IMR-90 (cell line): ENCODE measurements around the gene WSB1. TPM values are rescaled to one million over a fixed set of nuclear protein-coding genes. Genes with fewer than 3 reads are reported as not detected.

Source experiments
- ATAC-seq: fragments of 200-7000 bp; cut with Tn5 transposase; 2 replicates; pipeline ENCODE4 v1.9.1; 2020; ENCODE audit warnings: low read depth, mild to moderate bottlenecking, moderate library complexity
- BruUV-seq: library from RNA; stranded (reverse); fragments of 400-500 nt; replicated peaks from 2 replicates; lab custom pipeline; 2021; lab: Mats Ljungman, UMichigan
- CTCF ChIA-PET: fragments of 300-600 bp; formaldehyde crosslinking; extraction: SDS; loops from one replicate; lab custom pipeline; 2021; ENCODE audit warnings: antibody characterized with exemption; lab: Yijun Ruan, JAX
- POLR2A ChIA-PET: fragments of 300-600 bp; sonication (Branson Sonifier 250); formaldehyde crosslinking; loops from one replicate; lab custom pipeline; 2022; ENCODE audit warnings: antibody characterized with exemption; ENCODE audit not compliant: unreplicated experiment; lab: Charles Lee
- DNase-seq: peaks from one replicate; pipeline ENCODE4 v3.0.0; 2013
- H2AFZ ChIP-seq: replicated peaks from 2 replicates; pipeline ENCODE3; 2013; ENCODE audit warnings: low read length, mild to moderate bottlenecking; ENCODE audit not compliant: poor library complexity
- H2AK5ac ChIP-seq: 2 replicates; pipeline ENCODE4 v1.6.1; 2013; ENCODE audit warnings: low read depth, low read length, inconsistent platforms
- H2AK9ac ChIP-seq: replicated peaks from 2 replicates; pipeline ENCODE3; 2013; ENCODE audit warnings: mild to moderate bottlenecking, low read depth, low read length, moderate library complexity; ENCODE audit not compliant: poor library complexity
- H2BK120ac ChIP-seq: 2 replicates; pipeline ENCODE4 v1.6.1; 2013; ENCODE audit warnings: low read depth, low read length, inconsistent platforms
- H2BK15ac ChIP-seq: 3 replicates; pipeline ENCODE4 v1.6.1; 2013; ENCODE audit warnings: low read depth, low read length, inconsistent platforms
- H2BK20ac ChIP-seq: 2 replicates; pipeline ENCODE4 v1.6.1; 2013; ENCODE audit warnings: low read depth, mild to moderate bottlenecking, inconsistent platforms, low read length, moderate library complexity
- H2BK5ac ChIP-seq: 2 replicates; pipeline ENCODE4 v1.6.1; 2013; ENCODE audit warnings: mild to moderate bottlenecking, low read depth, low read length, inconsistent platforms; ENCODE audit not compliant: poor library complexity, severe bottlenecking
- H3K14ac ChIP-seq: replicated peaks from 2 replicates; pipeline ENCODE4 v1.6.1; 2013; ENCODE audit warnings: low read depth, low read length, inconsistent platforms
- H3K18ac ChIP-seq: 2 replicates; pipeline ENCODE4 v1.6.1; 2013; ENCODE audit warnings: low read depth, low read length, control low read depth
- H3K23ac ChIP-seq: 2 replicates; pipeline ENCODE4 v1.6.1; 2013; ENCODE audit warnings: low read depth, low read length, inconsistent platforms
- H3K27ac ChIP-seq: 2 replicates; pipeline ENCODE4 v1.5.1; 2013; ENCODE audit warnings: mild to moderate bottlenecking, control low read depth, low read length; ENCODE audit not compliant: insufficient read depth
- H3K27me3 ChIP-seq: 2 replicates; pipeline ENCODE4 v1.6.1; 2013; ENCODE audit warnings: low read length; ENCODE audit not compliant: control insufficient read depth, insufficient read depth
- H3K36me3 ChIP-seq: 2 replicates; pipeline ENCODE4 v1.6.1; 2013; ENCODE audit warnings: low read length, mixed read lengths; ENCODE audit not compliant: control insufficient read depth, insufficient read depth
- H3K4ac ChIP-seq: 2 replicates; pipeline ENCODE4 v1.6.1; 2013; ENCODE audit warnings: low read depth, low read length, inconsistent platforms
- H3K4me1 ChIP-seq: 2 replicates; pipeline ENCODE4 v1.6.1; 2013; ENCODE audit warnings: low read length, mixed read lengths; ENCODE audit not compliant: control insufficient read depth, insufficient read depth
- H3K4me2 ChIP-seq: 2 replicates; pipeline ENCODE4 v1.6.1; 2013; ENCODE audit warnings: low read depth, mild to moderate bottlenecking, control low read depth, low read length, moderate library complexity
- H3K4me3 ChIP-seq: 2 replicates; pipeline ENCODE4 v1.5.1; 2013; ENCODE audit warnings: low read depth, mild to moderate bottlenecking, control low read depth, low read length, moderate library complexity; ENCODE audit not compliant: insufficient read depth
- H3K56ac ChIP-seq: 2 replicates; pipeline ENCODE4 v1.6.1; 2013; ENCODE audit warnings: low read length, inconsistent platforms; ENCODE audit not compliant: insufficient read depth; ENCODE audit errors: extremely low read depth
- H3K79me1 ChIP-seq, 2 experiments: 2 replicates each; pipeline ENCODE4 v1.6.1; 2013; ENCODE audit warnings: low read length in 2 of 2, inconsistent platforms in 1 of 2, low read depth in 1 of 2
- H3K9ac ChIP-seq: 2 replicates; pipeline ENCODE4 v1.6.1; 2013; ENCODE audit warnings: low read depth, low read length, control low read depth
- H3K9me1 ChIP-seq: 2 replicates; pipeline ENCODE4 v1.6.1; 2013; ENCODE audit warnings: low read length, inconsistent platforms; ENCODE audit not compliant: insufficient read depth
- H3K9me3 ChIP-seq: 2 replicates; pipeline ENCODE4 v1.6.1; 2013; ENCODE audit warnings: low read length; ENCODE audit not compliant: control insufficient read depth, insufficient read depth
- H4K20me1 ChIP-seq: 2 replicates; pipeline ENCODE4 v1.6.1; 2013; ENCODE audit warnings: low read length, inconsistent platforms; ENCODE audit not compliant: insufficient read depth
- H4K5ac ChIP-seq: 2 replicates; pipeline ENCODE4 v1.6.1; 2013; ENCODE audit warnings: mild to moderate bottlenecking, low read depth, low read length, control low read depth
- H4K8ac ChIP-seq, 2 experiments: 2 replicates each; pipeline ENCODE4 v1.6.1; 2013; ENCODE audit warnings: low read depth in 2 of 2, low read length in 2 of 2, control low read depth in 1 of 2, inconsistent platforms in 1 of 2
- H4K91ac ChIP-seq: 2 replicates; pipeline ENCODE4 v1.6.1; 2013; ENCODE audit warnings: low read depth, low read length, inconsistent platforms; ENCODE audit not compliant: insufficient read depth
- BHLHE40 ChIP-seq: fragments of 150-350 bp; IDR thresholded peaks from 2 replicates; pipeline ENCODE4 v1.6.1; 2016; ENCODE audit warnings: mild to moderate bottlenecking, low read depth, low read length
- CTCF ChIP-seq: conservative IDR thresholded peaks from 2 replicates; pipeline ENCODE4 v1.5.1; 2012; ENCODE audit warnings: mild to moderate bottlenecking, low read depth, low read length, improper control_type of control experiment
- MAFK ChIP-seq: IDR thresholded peaks from 2 replicates; pipeline ENCODE4 v1.6.1; 2012; ENCODE audit warnings: low read depth, low read length, improper control_type of control experiment
- MAZ ChIP-seq: IDR thresholded peaks from 2 replicates; pipeline ENCODE4 v1.6.1; 2012; ENCODE audit warnings: low read depth, mild to moderate bottlenecking, low read length, improper control_type of control experiment, moderate library complexity, borderline replicate concordance
- NFE2L2 ChIP-seq: fragments of 150-350 bp; IDR thresholded peaks from 2 replicates; pipeline ENCODE4 v1.6.1; 2016; ENCODE audit warnings: low read depth, mild to moderate bottlenecking, low read length
- POLR2A ChIP-seq: IDR thresholded peaks from 2 replicates; pipeline ENCODE4 v1.6.1; 2012; ENCODE audit warnings: mild to moderate bottlenecking, low read depth, low read length
- RAD21 ChIP-seq: IDR thresholded peaks from 2 replicates; pipeline ENCODE4 v1.6.1; 2012; ENCODE audit warnings: low read length, improper control_type of control experiment
- RCOR1 ChIP-seq: IDR thresholded peaks from 2 replicates; pipeline ENCODE4 v1.6.1; 2012; ENCODE audit warnings: mild to moderate bottlenecking, low read length, improper control_type of control experiment; ENCODE audit not compliant: insufficient replicate concordance
- WGBS, 2 experiments: methylation state at CpG; one replicate each; pipeline versions ENCODE4 v1.1.5 to v1.1.7; 2013; ENCODE audit warnings: missing lambda C conversion rate in 2 of 2; ENCODE audit not compliant: insufficient read length in 1 of 2; ENCODE audit errors: extremely low coverage in 2 of 2; 5-methylcytosine and 5-hydroxymethylcytosine counted together
- dilution Hi-C: fragments of 300-500 bp; cut with HindIII; formaldehyde crosslinking; loops from one replicate; pipeline ENCODE4 v1.14.3; 2018; ENCODE audit warnings: low sequenced_read_pairs; ENCODE audit not compliant: unreplicated experiment
- in situ Hi-C: fragments of 300-500 bp; cut with MboI; formaldehyde crosslinking; loops from 3 replicates; pipeline ENCODE4 v1.14.3; 2019; ENCODE audit warnings: low sequenced_read_pairs, inconsistent platforms, mixed read lengths
- intact Hi-C: fragments of 100-400 bp; cut with micrococcal nuclease; formaldehyde crosslinking; loops from 2 replicates; pipeline ENCODE4 v1.10.0; 2022
- polyA plus RNA-seq, 3 experiments: library from polyadenylated mRNA; depleted of rRNA; stranded (reverse); fragments of >200 nt; gene quantifications; 2 replicates each; pipeline ENCODE4 v1.2.3, GENCODE V29; 2012; ENCODE audit warnings: low replicate concordance in 1 of 3
- total RNA-seq: library from RNA; depleted of rRNA; stranded (reverse); fragments of >200 nt; gene quantifications from 2 replicates; pipeline ENCODE4 v1.2.3, GENCODE V29; 2012

WSB1 gene
- total and polyA plus RNA-seq, 2 of the 4 experiments (the other 2 are of a cell fraction): 140 to 266 TPM

- Histone ChIP-seq H3K4me3 (peak overlapping the region; percentile 51), H4K91ac (peak overlapping the region; percentile 93), H3K27me3 (no peaks in the 10 kb centered on the region), H3K36me3 (no peaks in the 10 kb centered on the region), H4K8ac (peak overlapping the region; percentile 93 to 100), H2BK5ac (peak overlapping the region; percentile 88), H4K20me1 (no peaks in the 10 kb centered on the region), H3K56ac (peak overlapping the region; percentile 82), H3K4me1 (peaks cover 10% of the 10 kb centered on the region), H3K4ac (peak overlapping the region; percentile 93), H2BK15ac (peak overlapping the region; percentile 97), H3K9me3 (no peaks in the 10 kb centered on the region), H3K27ac (peak overlapping the region; percentile 90), H2AK5ac (peak overlapping the region; percentile 99), H4K5ac (peak overlapping the region; percentile 41), H2BK20ac (peak overlapping the region; percentile 90), H3K14ac (peak overlapping the region; percentile 83), H3K4me2 (peak overlapping the region; percentile 39), H3K18ac (peak overlapping the region; percentile 62; the same call in 1 of the 2 replicates), H3K9ac (peak overlapping the region; percentile 80), H3K23ac (peak overlapping the region; percentile 92), H2BK120ac (peak overlapping the region; percentile 88), H2AFZ (peak overlapping the region; percentile 96), H3K79me1 (peaks cover 7 to 19% of the 10 kb centered on the region in 2 experiments; a peak in 3 of 4 replicates), H2AK9ac (peak overlapping the region; percentile 80), H3K9me1 (peaks cover 6% of the 10 kb centered on the region)
- in situ Hi-C loops (loop anchor here (5.0 kb wide), 1 partner anchor 244 kb away; no protein-coding TSS in a partner anchor), intact Hi-C loops (loop anchor here (1.0 to 5.0 kb wide), 7 partner anchors 79 to 300 kb away; partner anchors contain the start of gene KSR1), dilution Hi-C loops (no loop called here)
- POLR2A ChIA-PET: no interaction called here
- TSS peak; percentile 83 for BruUV-seq
- TF ChIP-seq RAD21 (no peak), POLR2A (no peak), RCOR1 (no peak), BHLHE40 (no peak), NFE2L2 (no peak), MAZ (no peak), CTCF (no peak), MAFK (no peak)
- CTCF ChIA-PET: interaction anchor here (1.4 kb wide), 1 partner anchor 247 kb away, joined by 4 read pairs; no protein-coding TSS in a partner anchor
- DNase-seq: no peak
- no peak for ATAC-seq
- no CpG with 5 or more reads among the region's 11 CpGs for WGBS, 2 experiments
These were observed 59.1 kb downstream of the WSB1 start for GRCh38 chr17:27353033-27353460.
